Measurements from ENCODE around the gene ZDHHC1. TPM values are rescaled to one million over a fixed set of nuclear protein-coding genes. Genes with fewer than 3 reads are reported as not detected.

ZDHHC1 gene
- polyA plus RNA-seq, 3 donors, result 3.3 to 14.2 (median 6.0) TPM

GRCh38 chr16:67397812-67398545 is 18.3 kb downstream of the ZDHHC1 start:
- WGBS (ENCODE audit: insufficient coverage), result 87% methylated on average over 17 of the region's 22 CpGs
- no peak overlapping the region for H3K4me3 Mint-ChIP-seq
- H4K20me1 ChIP-seq (ENCODE audit: insufficient read depth, low read length), result peaks cover 12% of the 10 kb centered on the region
- no peak overlapping the region for H3K27ac Mint-ChIP-seq
- no peak overlapping the region for H2AFZ ChIP-seq (ENCODE audit: insufficient read depth, low read depth, low read length, poor library complexity, severe bottlenecking)
- H3K9me3 Mint-ChIP-seq, result peaks cover 0 to 5% (median 0%) of the 10 kb centered on the region in 7 donors
- H3K4me1 Mint-ChIP-seq, result peaks cover 28% of the 10 kb centered on the region
- H3K27me3 Mint-ChIP-seq (ENCODE audit: low read depth in 3 of 3), result peaks cover 10 to 38% (median 17%) of the 10 kb centered on the region in 3 donors
- no peaks in the 10 kb centered on the region for H3K36me3 ChIP-seq (replicated peaks in 1 of 2; ENCODE audit: control insufficient read depth in 1 of 2, insufficient read depth in 2 of 2, low read length in 2 of 2)
- H3K4me1 ChIP-seq (ENCODE audit: control insufficient read depth in 1 of 2, insufficient read depth in 2 of 2, low read length in 2 of 2), result peaks cover 41 to 46% of the 10 kb centered on the region in 2 donors
- no peaks in the 10 kb centered on the region for H3K9me3 ChIP-seq (replicated peaks in 1 of 2; ENCODE audit: control insufficient read depth in 1 of 2, insufficient read depth in 1 of 2, low read length in 2 of 2)
- no peak overlapping the region for H3K9ac ChIP-seq (ENCODE audit: insufficient read depth, low read length, poor library complexity, severe bottlenecking)
- no peak for TF ChIP-seq CTCF (IDR thresholded peaks at IDR 0.05)
- intact Hi-C loops (cut with micrococcal nuclease), result loop anchor here (2.0 to 5.0 kb wide), 4 partner anchors 25 to 121 kb away; partner anchors contain the start of gene PLEKHG4 (in 1 of the 2)
- no peaks in the 10 kb centered on the region for H3K79me2 ChIP-seq (ENCODE audit: insufficient read depth, low read length)
- no peak overlapping the region for H3K4me2 ChIP-seq (replicated peaks; ENCODE audit: extremely low read depth, low read length, poor library complexity, severe bottlenecking)
- no peak overlapping the region for H3K4me3 ChIP-seq (replicated peaks in 1 of 3; ENCODE audit: low read depth in 2 of 3, low read length in 3 of 3)
- no peak overlapping the region for H3K27ac ChIP-seq (ENCODE audit: low read depth in 1 of 2, low read length in 2 of 2)
- no peaks in the 10 kb centered on the region for H3K36me3 Mint-ChIP-seq
- peaks cover 0 to 12% of the 10 kb centered on the region in 2 donors for H3K27me3 ChIP-seq (ENCODE audit: control insufficient read depth in 2 of 2, insufficient read depth in 2 of 2, low read length in 2 of 2)
- no peak for DNase-seq

GRCh38 chr16:67397036-67397801 is 19.1 kb downstream of the ZDHHC1 start:
- peaks cover 0 to 19% of the 10 kb centered on the region in 2 donors for H3K27me3 ChIP-seq (ENCODE audit: control insufficient read depth in 2 of 2, insufficient read depth in 2 of 2, low read length in 2 of 2)

More at GRCh38 chr16:67397036-67397801, 19.1 kb downstream of the ZDHHC1 start:
- peak in 1 of 3 donors; percentile 3 for DNase-seq
- Mint-ChIP-seq H3K9me3 (peaks cover 0 to 8% (median 0%) of the 10 kb centered on the region in 7 donors), H3K4me1 (peaks cover 36% of the 10 kb centered on the region), H3K27me3 (ENCODE audit: low read depth in 3 of 3) (peaks cover 12 to 43% (median 21%) of the 10 kb centered on the region in 3 donors), H3K4me3 (no peak overlapping the region), H3K27ac (no peak overlapping the region), H3K36me3 (peaks cover 4 to 5% of the 10 kb centered on the region in 2 donors)
- H2AFZ ChIP-seq (ENCODE audit: insufficient read depth, low read depth, low read length, poor library complexity, severe bottlenecking), result no peak overlapping the region
- no peak overlapping the region for H3K27ac ChIP-seq (ENCODE audit: low read depth in 1 of 2, low read length in 2 of 2)
- intact Hi-C loops (cut with micrococcal nuclease), result loop anchor here (5.0 kb wide), 3 partner anchors 50 to 120 kb away; partner anchors contain the start of gene PLEKHG4 (in 1 of the 2)
- no peaks in the 10 kb centered on the region for H3K36me3 ChIP-seq (replicated peaks in 1 of 2; ENCODE audit: control insufficient read depth in 1 of 2, insufficient read depth in 2 of 2, low read length in 2 of 2)
- H3K9ac ChIP-seq (ENCODE audit: insufficient read depth, low read length, poor library complexity, severe bottlenecking), result no peak overlapping the region
- H3K9me3 ChIP-seq (replicated peaks in 1 of 2; ENCODE audit: control insufficient read depth in 1 of 2, insufficient read depth in 1 of 2, low read length in 2 of 2), result no peaks in the 10 kb centered on the region
- peaks cover 19% of the 10 kb centered on the region for H4K20me1 ChIP-seq (ENCODE audit: insufficient read depth, low read length)
- WGBS (ENCODE audit: insufficient coverage), result over 99% methylated on average over 11 of the region's 15 CpGs
- H3K79me2 ChIP-seq (ENCODE audit: insufficient read depth, low read length), result no peaks in the 10 kb centered on the region
- no peak overlapping the region for H3K4me3 ChIP-seq (replicated peaks in 1 of 3; ENCODE audit: low read depth in 2 of 3, low read length in 3 of 3)
- no peak for TF ChIP-seq CTCF (IDR thresholded peaks at IDR 0.05)
- H3K4me1 ChIP-seq (ENCODE audit: control insufficient read depth in 1 of 2, insufficient read depth in 2 of 2, low read length in 2 of 2), result peaks cover 49 to 54% of the 10 kb centered on the region in 2 donors
- no peak overlapping the region for H3K4me2 ChIP-seq (replicated peaks; ENCODE audit: extremely low read depth, low read length, poor library complexity, severe bottlenecking)
